ENCODE results near the gene C16orf92.

- TF ChIP-seq NR3C1 (CRISPR knock-in tag; IDR thresholded peaks at IDR 0.05) (no peak), ZNF10 (CRISPR knock-in tag; IDR thresholded peaks at IDR 0.05; ENCODE audit: borderline replicate concordance, low read depth) (no peak)
Observed at GRCh38 chr16:29994600-29995323, 28.2 kb upstream of the C16orf92 start.
